H1 (cell line): ENCODE data around the gene FAM240A. TPM values are rescaled to one million over a fixed set of nuclear protein-coding genes. Genes with fewer than 3 reads are reported as not detected.

Experiments
- CTCF ChIA-PET: fragments of 300-600 bp; sonication (Branson Sonifier 250); formaldehyde crosslinking; loops from one replicate; lab custom pipeline; 2021; ENCODE audit not compliant: partially characterized antibody; lab: Charles Lee
- POLR2A ChIA-PET: fragments of 300-600 bp; sonication (Branson Sonifier 250); formaldehyde crosslinking; loops from one replicate; lab custom pipeline; 2021; ENCODE audit warnings: inconsistent platforms; ENCODE audit not compliant: partially characterized antibody; lab: Charles Lee
- DNase-seq, 2 experiments: peaks; one replicate each; pipeline versions ENCODE4 v3.0.0 to v3.0.0-alpha.2; 2010 to 2022; ENCODE audit warnings: low spot score in 2 of 2, low read depth in 1 of 2, mixed read lengths in 1 of 2
- FAIRE-seq: peaks from 2 replicates; lab custom pipeline; 2011; peaks lifted over from hg19 to GRCh38; lab: Jason Lieb, UNC
- H2AFZ ChIP-seq: 2 replicates; pipeline ENCODE4 v1.8.1; 2012; ENCODE audit warnings: low read length, inconsistent platforms
- H2AK5ac ChIP-seq: 2 replicates; pipeline ENCODE4 v1.6.1; 2013; ENCODE audit warnings: low read depth, low read length
- H2BK120ac ChIP-seq: replicated peaks from 2 replicates; pipeline ENCODE3; 2013; ENCODE audit warnings: low read depth, low read length, inconsistent platforms
- H2BK12ac ChIP-seq: 2 replicates; pipeline ENCODE4 v1.6.1; 2013; ENCODE audit warnings: low read depth, low read length
- H2BK15ac ChIP-seq: 2 replicates; pipeline ENCODE4 v1.6.1; 2013; ENCODE audit warnings: low read length
- H2BK20ac ChIP-seq: 2 replicates; pipeline ENCODE4 v1.6.1; 2013; ENCODE audit warnings: low read length
- H2BK5ac ChIP-seq: 2 replicates; pipeline ENCODE4 v1.6.1; 2013; ENCODE audit warnings: low read depth, low read length
- H3K14ac ChIP-seq: 2 replicates; pipeline ENCODE4 v1.6.1; 2013; ENCODE audit warnings: inconsistent platforms; ENCODE audit not compliant: insufficient read length
- H3K18ac ChIP-seq: 2 replicates; pipeline ENCODE4 v1.6.1; 2013; ENCODE audit warnings: low read length; ENCODE audit errors: extremely low read depth
- H3K23ac ChIP-seq: 2 replicates; pipeline ENCODE4 v1.6.1; 2013; ENCODE audit warnings: inconsistent platforms; ENCODE audit not compliant: insufficient read length
- H3K23me2 ChIP-seq: 2 replicates; pipeline ENCODE4 v1.6.1; 2013; ENCODE audit warnings: low read depth, low read length
- H3K27ac ChIP-seq: 2 replicates; pipeline ENCODE4 v1.6.1; 2011; ENCODE audit warnings: low read depth, low read length, inconsistent platforms
- H3K27me3 ChIP-seq, 4 experiments: replicated peaks in 1 of 4; 1 replicate in 1 of 4; 2 replicates in 3 of 4; pipeline versions ENCODE4 v1.6.1 to v1.8.1; 2011 to 2013; ENCODE audit warnings: low read length in 3 of 4, mild to moderate bottlenecking in 3 of 4, inconsistent platforms in 2 of 4, mixed read lengths in 2 of 4, moderate library complexity in 1 of 4; ENCODE audit not compliant: control insufficient read depth in 3 of 4, insufficient read depth in 3 of 4; ENCODE audit errors: extremely low read depth in 1 of 4
- H3K36me3 ChIP-seq, 4 experiments: 2 replicates each; pipeline versions ENCODE4 v1.6.1 to v1.8.1; 2011 to 2013; ENCODE audit warnings: mild to moderate bottlenecking in 4 of 4, low read length in 3 of 4, moderate library complexity in 2 of 4, control low read depth in 1 of 4, inconsistent platforms in 1 of 4; ENCODE audit not compliant: insufficient read depth in 4 of 4, control insufficient read depth in 2 of 4
- H3K4ac ChIP-seq: replicated peaks from 2 replicates; pipeline ENCODE3; 2013; ENCODE audit warnings: low read length, low read depth, mixed read lengths, inconsistent platforms; ENCODE audit not compliant: insufficient read length
- H3K4me1 ChIP-seq, 4 experiments: replicated peaks in 1 of 4; 1 replicate in 1 of 4; 2 replicates in 3 of 4; pipeline versions ENCODE4 v1.6.1 to v1.8.1; 2011 to 2013; ENCODE audit warnings: low read length in 3 of 4, inconsistent platforms in 2 of 4, mixed read lengths in 1 of 4; ENCODE audit not compliant: insufficient read depth in 4 of 4, control insufficient read depth in 3 of 4
- H3K4me2 ChIP-seq, 2 experiments: 2 replicates each; pipeline versions ENCODE4 v1.6.1 to v1.8.1; 2011 to 2013; ENCODE audit warnings: low read depth in 2 of 2, low read length in 2 of 2, control low read depth in 1 of 2, inconsistent platforms in 1 of 2, mild to moderate bottlenecking in 1 of 2; ENCODE audit not compliant: insufficient read depth in 1 of 2
- H3K4me3 ChIP-seq, 4 experiments: fragments of 200-600, 300-600 bp in 1 of 4; sonication (generic), shearing (Covaris generic), sonication (Bioruptor Twin) in 1 of 4; 2 replicates each; pipeline versions ENCODE4 v1.5.1 to v1.8.1; 2011 to 2016; ENCODE audit warnings: low read length in 4 of 4, low read depth in 3 of 4, control low read depth in 2 of 4, inconsistent platforms in 2 of 4, mild to moderate bottlenecking in 2 of 4, mixed read lengths in 1 of 4, moderate library complexity in 1 of 4; ENCODE audit not compliant: insufficient read depth in 2 of 4; ENCODE audit errors: extremely low read depth in 1 of 4
- H3K56ac ChIP-seq: replicated peaks from 2 replicates; pipeline ENCODE3; 2013; ENCODE audit warnings: low read depth, mild to moderate bottlenecking, mixed read lengths, low read length, inconsistent platforms; ENCODE audit not compliant: insufficient read length
- H3K79me1 ChIP-seq: 2 replicates; pipeline ENCODE4 v1.6.1; 2013; ENCODE audit warnings: low read depth, low read length, control low read depth
- H3K79me2 ChIP-seq, 2 experiments: 2 replicates each; pipeline versions ENCODE4 v1.6.1 to v1.8.1; 2012 to 2013; ENCODE audit warnings: low read length in 2 of 2, mild to moderate bottlenecking in 2 of 2, inconsistent platforms in 1 of 2; ENCODE audit not compliant: insufficient read depth in 2 of 2, control insufficient read depth in 1 of 2
- H3K9ac ChIP-seq, 4 experiments: replicated peaks in 1 of 4; 1 replicate in 1 of 4; 2 replicates in 3 of 4; pipeline versions ENCODE4 v1.6.1 to v1.8.1; 2011 to 2013; ENCODE audit warnings: low read depth in 3 of 4, low read length in 3 of 4, control low read depth in 2 of 4, mild to moderate bottlenecking in 2 of 4, moderate library complexity in 2 of 4, inconsistent platforms in 1 of 4; ENCODE audit errors: extremely low read depth in 1 of 4
- H3K9me3 ChIP-seq, 2 experiments: 2 replicates each; pipeline versions ENCODE4 v1.6.1 to v1.8.1; 2012 to 2013; ENCODE audit warnings: mild to moderate bottlenecking in 2 of 2, moderate library complexity in 2 of 2, control low read depth in 1 of 2, inconsistent platforms in 1 of 2, low read depth in 1 of 2, low read length in 1 of 2, mixed read lengths in 1 of 2; ENCODE audit not compliant: insufficient read depth in 2 of 2
- H4K20me1 ChIP-seq, 2 experiments: replicated peaks in 1 of 2; 2 replicates each; pipeline versions ENCODE3 to v1.8.1; 2011 to 2013; ENCODE audit warnings: inconsistent platforms in 2 of 2, low read length in 2 of 2, mild to moderate bottlenecking in 1 of 2; ENCODE audit not compliant: insufficient read depth in 2 of 2, control insufficient read depth in 1 of 2
- H4K5ac ChIP-seq: 2 replicates; pipeline ENCODE4 v1.6.1; 2013; ENCODE audit warnings: low read length, low read depth, mixed read lengths, inconsistent platforms; ENCODE audit not compliant: insufficient read length
- H4K8ac ChIP-seq: 2 replicates; pipeline ENCODE4 v1.8.0; 2013; ENCODE audit warnings: mild to moderate bottlenecking, moderate library complexity, low read length, inconsistent platforms; ENCODE audit not compliant: insufficient read depth; ENCODE audit errors: extremely low read depth
- H4K91ac ChIP-seq: replicated peaks from 2 replicates; pipeline ENCODE3; 2013; ENCODE audit warnings: low read length, mixed read lengths, inconsistent platforms; ENCODE audit not compliant: insufficient read length
- ATF2 ChIP-seq: IDR thresholded peaks from 2 replicates; pipeline ENCODE4 v1.6.1; 2012; ENCODE audit warnings: low read length, inconsistent platforms
- BACH1 ChIP-seq: IDR thresholded peaks from 2 replicates; pipeline ENCODE4 v1.6.1; 2012; ENCODE audit warnings: low read length, improper control_type of control experiment
- KDM5A ChIP-seq: fragments of 200-600 bp; IDR thresholded peaks from 2 replicates; pipeline ENCODE4 v1.7.1; 2012; ENCODE audit warnings: mild to moderate bottlenecking, low read length, inconsistent platforms, mixed read lengths
- POU5F1 ChIP-seq: IDR thresholded peaks from 2 replicates; pipeline ENCODE4 v1.6.1; 2011; ENCODE audit warnings: low read depth, mild to moderate bottlenecking, low read length, moderate library complexity
- SP4 ChIP-seq: IDR thresholded peaks from 2 replicates; pipeline ENCODE4 v1.6.1; 2012; ENCODE audit warnings: low read length, inconsistent platforms
- WGBS, 2 experiments: shearing (Covaris generic) in 1 of 2; methylation state at CpG; one replicate each; pipeline versions ENCODE4 v1.1.6 to v1.1.7; 2013 to 2015; ENCODE audit warnings: low lambda C conversion rate in 2 of 2, mixed read lengths in 2 of 2, inconsistent platforms in 1 of 2, low coverage in 1 of 2, missing lambda C conversion rate in 1 of 2; ENCODE audit not compliant: insufficient replicate concordance in 2 of 2, insufficient coverage in 1 of 2, insufficient read length in 1 of 2; ENCODE audit errors: extremely low coverage in 1 of 2, missing lambda C conversion rate in 1 of 2; 5-methylcytosine and 5-hydroxymethylcytosine counted together
- polyA plus RNA-seq, 7 experiments: library from polyadenylated mRNA; depleted of rRNA in 3 of 7; stranded (reverse) in 5 of 7; unstranded in 2 of 7; fragments of >200 nt in 5 of 7; fragments of 200-250 nt in 2 of 7; gene quantifications; 1 replicate in 5 of 7; 2 replicates in 1 of 7; 4 replicates in 1 of 7; pipeline versions ENCODE4 v1.2.1 to v1.2.3, GENCODE V29; 2011 to 2013; ENCODE audit warnings: missing spikeins in 2 of 7, mixed read lengths in 2 of 7
- total RNA-seq: library from RNA; stranded (reverse); fragmentation: NEBNext Ultra II Directional; extraction: Animal tissue kit (Norgen Biotek cat#: 25700); gene quantifications from 2 replicates; pipeline ENCODE4 v1.2.1, GENCODE V29; 2021

The FAM240A gene
- total and polyA plus RNA-seq, 2 of the 8 experiments (the other 6 are each of a cell fraction or from before 2014, with no cell fraction given) = 0.08 TPM; not detected in 1

GRCh38 chr3:46609944-46610722, 2.2 kb upstream of the FAM240A start:
- Histone ChIP-seq H3K79me1 (no peaks in the 10 kb centered on the region), H4K5ac (no peak overlapping the region), H2AK5ac (peak overlapping the region; percentile 39; the same call in 1 of the 2 replicates), H2BK120ac (no peak overlapping the region), H3K56ac (no peak overlapping the region), H3K23ac (no peak overlapping the region), H3K36me3 (no peaks in the 10 kb centered on the region), H3K27ac (no peak overlapping the region), H3K4me2 (no peak overlapping the region), H3K79me2 (no peaks in the 10 kb centered on the region), H2BK20ac (0 out of 2 replicates have a peak overlapping the region, but pooled peaks have one; percentile 93), H3K23me2 (no peaks in the 10 kb centered on the region), H3K4me1 (peaks cover 2 to 13% (median 5%) of the 10 kb centered on the region in 4 experiments; a peak in 6 of 7 replicates), H3K9ac (no peak overlapping the region), H2AFZ (no peak overlapping the region; the same call in 1 of the 2 replicates), H3K4ac (no peak overlapping the region), H2BK5ac (peak overlapping the region; percentile 3; the same call in 1 of the 2 replicates), H3K14ac (no peak overlapping the region), H4K20me1 (no peaks in the 10 kb centered on the region), H4K8ac (no peak overlapping the region), H2BK12ac (no peak overlapping the region; the same call in 1 of the 2 replicates), H2BK15ac (0 out of 2 replicates have a peak overlapping the region, but pooled peaks have one; percentile 81), H3K4me3 (no peak overlapping the region), H3K9me3 (no peaks in the 10 kb centered on the region), H4K91ac (no peak overlapping the region), H3K18ac (0 out of 2 replicates have a peak overlapping the region, but pooled peaks have one; percentile 4), H3K27me3 (no peaks in the 10 kb centered on the region)
- FAIRE-seq (no peak), DNase-seq (peak in 1 of 2 experiments; percentile 30)
- ChIA-PET POLR2A (interaction anchor here (0.8 to 1.4 kb wide), 2 partner anchors 10 to 15 kb away, joined by 3 read pairs; no protein-coding TSS in a partner anchor), CTCF (interaction anchor here (0.7 to 6.8 kb wide), 7 partner anchors 15 to 145 kb away, joined by 3 to 56 read pairs (median 4); no protein-coding TSS in a partner anchor)
- 86% methylated on average over 12 of the region's 12 CpGs; no CpG with 5 or more reads in 1 of the 2 experiments for WGBS, 2 experiments
- no peak for TF ChIP-seq SP4
- no peak for TF ChIP-seq KDM5A
- no peak for TF ChIP-seq ATF2
- TF ChIP-seq POU5F1 = no peak
- TF ChIP-seq BACH1 = no peak
